NCI-H2029 treated with DMSO at 0.1 percent for 48 hours (cell line): ENCODE measurements around the gene SNX10.

Source experiments
- DNase-seq: peaks from one replicate; lab custom pipeline; 2025; lab: John Stamatoyannopoulos, UW

SNX10 gene

DNA sequence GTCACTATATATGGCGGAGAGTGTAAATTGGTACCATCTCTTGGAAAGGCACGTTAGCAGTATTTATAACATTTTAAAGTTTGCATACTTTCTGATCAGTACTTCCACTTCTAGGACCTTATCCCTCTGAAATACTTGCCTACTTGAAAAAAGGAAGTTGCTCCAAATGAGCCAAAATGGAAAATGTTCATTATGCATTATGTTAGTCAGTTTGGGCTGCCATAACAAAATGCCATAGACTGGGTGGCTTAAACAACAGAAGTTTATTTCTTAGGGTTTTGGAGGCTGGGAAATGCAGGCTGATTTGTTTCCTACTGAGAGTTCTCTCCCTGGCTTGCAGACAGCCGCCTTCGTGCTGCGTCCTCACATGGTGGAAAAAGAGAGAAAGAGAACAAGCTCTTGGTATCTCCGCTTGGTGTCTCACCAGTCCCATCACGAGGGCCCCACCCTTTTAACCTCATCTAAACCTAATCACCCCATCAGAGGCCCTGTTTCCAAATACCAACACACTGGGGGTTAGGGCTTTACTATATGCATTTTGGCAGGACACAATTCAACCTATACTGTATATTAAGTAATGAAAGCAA, 6.9 kb downstream of the SNX10 start:
- DNase-seq, result no peak

DNA sequence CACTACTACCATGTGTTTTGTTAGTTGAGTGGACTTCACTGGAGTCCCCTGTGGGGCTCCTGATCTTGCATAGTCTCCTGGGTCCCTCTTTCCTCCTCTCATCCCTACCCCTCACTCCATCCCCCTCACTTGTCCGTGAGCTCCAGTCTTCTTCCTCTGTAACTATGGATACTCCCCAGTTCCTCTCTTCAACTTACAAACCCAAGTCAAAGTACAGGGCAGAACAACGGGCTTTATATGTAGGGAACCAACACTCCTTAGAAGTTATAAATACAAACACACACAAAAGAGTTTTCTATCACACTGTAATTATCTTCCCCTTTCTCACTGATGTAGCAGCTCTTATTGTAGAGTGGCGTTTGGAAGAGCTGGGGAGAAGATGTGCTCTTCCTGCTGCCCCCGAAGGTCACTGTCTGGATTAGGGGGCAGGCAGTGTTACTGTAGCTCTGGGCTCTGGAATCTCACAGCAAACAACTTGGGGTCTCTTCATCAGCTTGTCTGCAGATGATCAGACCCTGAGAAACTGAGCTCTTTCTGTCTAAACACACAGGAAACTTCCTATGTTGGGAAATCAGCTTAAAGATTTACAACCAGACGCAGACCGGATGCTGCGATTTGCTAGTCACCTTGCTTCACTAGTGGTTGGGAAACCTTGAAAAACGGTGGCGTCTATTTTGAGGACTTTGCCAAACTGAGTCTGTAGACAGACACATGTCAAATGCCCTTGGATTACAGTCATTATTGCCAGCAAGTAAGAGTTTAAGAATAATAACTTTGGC, 13.6 kb downstream of the SNX10 start:
- DNase-seq, result no peak

DNA sequence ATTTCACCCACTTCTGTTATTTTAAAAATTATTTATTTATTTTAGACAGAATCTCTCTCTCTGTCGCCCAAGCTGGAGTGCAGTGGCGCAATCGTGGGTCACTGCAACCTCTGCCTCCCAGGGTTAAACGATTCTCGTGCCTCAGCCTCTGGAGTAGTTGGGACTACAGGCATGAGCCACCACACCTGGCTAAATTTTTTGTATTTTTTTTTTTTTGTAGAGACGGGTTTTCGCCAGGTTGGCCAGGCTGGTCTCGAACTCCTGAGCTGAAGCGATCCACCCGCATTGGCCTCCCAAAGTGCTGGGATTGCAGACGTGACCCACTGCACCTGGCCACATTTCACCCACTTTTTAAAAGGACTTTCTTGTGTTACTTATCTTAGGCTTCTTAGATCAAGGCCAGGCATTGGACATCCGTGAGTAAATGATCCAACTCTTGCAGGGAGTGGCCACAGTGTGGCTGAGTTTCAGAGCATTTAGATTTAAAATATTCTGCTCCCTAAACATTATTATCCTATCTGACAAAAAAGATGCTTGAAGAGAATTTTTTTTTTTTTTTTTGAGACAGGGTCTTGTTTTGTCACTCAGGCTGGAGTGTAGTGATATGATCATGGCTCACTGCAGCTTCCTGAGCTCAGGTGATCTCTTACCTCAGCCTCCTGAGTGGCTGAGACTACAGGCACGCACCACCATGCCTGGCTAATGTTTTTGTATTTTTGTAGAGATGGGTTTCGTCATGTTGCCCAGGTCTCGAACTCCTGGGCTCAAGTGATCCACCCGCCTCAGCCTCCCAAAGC, 14.4 kb downstream of the SNX10 start:
- no peak for DNase-seq

DNA sequence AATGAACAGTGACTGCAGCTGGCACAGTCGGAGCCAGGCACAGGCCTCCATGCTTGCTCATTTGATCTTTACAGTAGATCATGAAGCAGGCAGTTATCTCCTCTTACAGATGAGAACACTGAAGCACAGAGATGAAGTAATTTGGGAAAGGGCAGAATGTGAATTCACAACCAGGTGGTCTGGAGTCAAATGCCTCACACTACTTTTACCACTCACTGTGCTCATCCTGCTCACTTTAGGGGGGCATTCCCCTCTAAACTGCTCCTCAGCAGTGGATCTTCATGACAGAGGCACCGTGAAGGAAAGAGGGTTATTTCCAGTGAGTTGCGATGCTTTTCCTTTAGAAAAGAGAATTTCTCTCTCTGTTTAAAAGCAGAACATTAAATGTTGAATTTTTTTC, 15.1 kb downstream of the SNX10 start:
- no peak for DNase-seq

DNA sequence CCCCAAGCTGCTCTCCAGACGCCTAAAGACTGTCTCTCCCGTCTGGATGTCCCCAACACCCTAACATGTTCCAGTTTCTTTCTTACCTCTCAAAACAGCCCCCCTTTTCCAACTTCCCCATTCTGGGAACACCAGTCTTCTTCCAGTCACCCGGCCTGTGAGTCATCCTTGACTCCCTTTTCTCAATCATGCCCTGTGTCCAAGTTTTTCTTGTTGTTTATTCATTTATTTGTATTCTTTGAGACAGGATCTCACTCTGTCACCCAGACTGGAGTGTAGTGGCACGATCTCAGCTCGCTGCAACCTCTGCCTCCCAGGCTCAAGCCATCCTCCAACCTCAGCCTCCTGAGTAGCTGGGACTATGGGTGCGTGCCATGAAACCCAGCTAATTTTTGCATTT, 15.6 kb downstream of the SNX10 start:
- no peak for DNase-seq

DNA sequence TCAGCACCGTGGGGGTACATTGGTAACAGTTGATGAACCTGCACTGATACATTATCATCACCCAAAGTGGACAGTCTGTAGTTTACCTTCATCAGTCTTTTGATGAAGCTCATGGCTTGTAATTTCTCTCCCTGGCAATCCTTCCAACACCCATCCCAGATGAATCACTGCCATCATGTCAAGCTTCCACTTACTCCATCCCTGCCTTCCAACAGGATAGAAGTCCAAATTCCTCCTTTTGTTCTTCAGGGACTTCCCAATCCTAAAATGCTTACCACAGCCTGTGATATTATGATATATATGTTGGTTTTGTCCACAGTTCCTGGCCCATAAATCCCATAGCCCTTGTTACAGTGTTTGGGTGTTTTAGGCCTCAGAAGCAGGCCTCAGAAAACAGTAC, 16.1 kb downstream of the SNX10 start:
- DNase-seq, result no peak

DNA sequence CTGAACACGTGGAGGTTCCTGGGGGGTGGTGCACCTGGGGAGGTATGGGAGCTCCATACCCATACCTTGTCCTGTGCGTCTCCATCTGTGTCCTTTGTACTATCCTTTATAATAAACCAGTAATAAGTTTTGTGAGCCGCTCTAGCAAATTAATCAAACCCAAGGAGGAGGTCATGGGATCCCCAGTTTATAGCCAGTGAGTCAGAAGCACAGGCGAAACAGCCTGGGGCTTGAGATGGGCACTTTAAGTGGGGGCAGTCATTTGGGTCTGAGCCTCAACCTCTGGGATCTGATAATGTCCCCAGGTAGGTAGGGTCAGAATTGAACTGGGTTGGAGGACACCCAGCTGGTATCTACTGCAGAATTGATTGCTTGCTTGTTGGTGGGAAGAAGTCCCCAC, 16.9 kb downstream of the SNX10 start:
- no peak for DNase-seq

DNA sequence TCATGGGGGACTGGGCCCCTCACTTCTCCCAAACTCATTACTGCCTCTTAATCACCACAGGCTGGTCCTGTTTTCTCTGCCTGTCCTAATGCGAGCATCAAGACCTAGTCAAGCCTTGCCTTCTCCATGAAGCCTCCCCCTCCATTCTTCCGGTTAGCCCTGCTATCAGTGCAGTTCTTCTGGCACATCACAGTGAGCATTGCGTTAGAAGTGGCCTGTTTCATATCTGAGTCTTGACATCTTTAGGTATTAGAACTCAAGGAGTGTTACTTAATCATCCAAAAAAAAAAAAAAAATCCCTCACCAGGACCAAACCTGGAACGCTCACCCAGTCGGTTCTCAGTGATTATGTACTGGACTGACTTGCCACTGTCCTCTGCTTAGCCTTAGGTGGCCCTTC, 17.4 kb downstream of the SNX10 start:
- no peak for DNase-seq

DNA sequence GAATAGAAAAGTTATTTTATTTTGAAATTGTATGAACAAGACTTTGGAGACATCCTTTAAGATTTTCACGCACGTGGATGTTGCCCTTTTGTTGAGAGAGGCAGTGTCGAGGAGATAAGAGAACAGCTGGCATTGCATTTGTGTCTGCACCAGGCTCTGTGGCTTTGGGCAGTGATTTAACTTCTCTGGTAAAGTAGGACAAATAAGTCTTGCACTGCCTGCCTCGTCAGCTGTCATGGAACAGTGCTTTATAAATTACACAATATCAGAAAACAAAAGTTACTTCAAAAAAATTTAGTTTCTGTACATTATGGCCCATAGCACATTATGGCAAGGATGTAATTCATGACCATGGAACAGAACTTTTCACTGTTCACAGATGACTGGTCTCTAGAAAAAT, 20.1 kb downstream of the SNX10 start:
- no peak for DNase-seq

DNA sequence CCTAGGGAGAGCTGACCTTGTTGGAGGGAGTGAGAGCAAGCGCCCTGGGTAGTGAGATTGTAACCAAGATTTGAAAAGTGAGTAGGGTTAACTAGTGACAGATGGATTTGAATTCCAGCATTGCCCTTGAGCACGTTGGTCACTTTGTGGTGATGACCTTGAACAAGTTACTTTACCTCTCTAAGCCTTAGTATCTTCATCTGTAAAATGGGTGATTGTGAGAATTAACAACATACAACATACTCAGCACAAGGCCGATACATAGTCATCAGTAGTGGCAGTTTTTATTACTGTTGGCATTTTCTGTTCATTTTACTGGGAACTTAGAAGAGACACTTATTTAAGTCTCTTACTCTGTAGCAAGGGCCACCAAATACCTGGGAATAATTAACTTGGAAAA, 25.5 kb downstream of the SNX10 start:
- no peak for DNase-seq

DNA sequence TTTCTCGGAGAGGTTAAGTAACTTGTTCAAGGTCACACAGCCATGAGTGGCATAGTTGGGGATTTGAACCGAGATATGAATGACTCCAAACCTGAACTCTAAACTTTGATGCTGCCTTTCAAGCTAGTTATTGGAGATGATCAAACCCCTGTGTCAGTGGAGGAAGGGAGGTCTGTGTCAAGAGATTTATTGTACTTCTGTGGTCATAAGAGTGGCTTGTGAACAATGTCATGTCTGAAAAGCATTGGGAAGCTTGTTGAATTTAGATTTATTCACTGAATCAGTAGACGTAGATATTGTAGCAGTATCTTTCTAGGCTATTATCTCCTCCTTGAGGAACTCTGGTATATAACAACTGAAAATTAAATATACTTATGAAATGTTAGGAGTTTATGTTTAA, 27.3 kb downstream of the SNX10 start:
- no peak for DNase-seq

DNA sequence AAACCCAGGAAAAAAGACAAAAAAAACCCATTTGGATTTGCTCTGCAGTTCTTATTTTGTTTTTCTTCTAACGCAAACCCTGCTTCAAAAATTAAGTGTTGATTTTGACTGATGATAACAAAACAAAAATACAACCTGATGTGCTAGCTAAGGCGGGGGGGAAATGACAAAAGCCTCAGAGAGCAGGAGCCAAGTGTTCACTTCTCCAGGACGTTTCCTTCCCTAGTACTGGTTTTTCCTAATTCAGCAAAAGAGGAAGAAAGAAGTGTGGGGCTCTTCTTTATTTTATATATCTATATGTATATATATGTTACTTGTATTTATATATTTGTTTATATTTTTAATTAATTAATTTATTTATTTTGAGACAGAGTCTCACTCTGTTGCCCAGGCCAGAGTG, 28.0 kb downstream of the SNX10 start:
- DNase-seq, result no peak

DNA sequence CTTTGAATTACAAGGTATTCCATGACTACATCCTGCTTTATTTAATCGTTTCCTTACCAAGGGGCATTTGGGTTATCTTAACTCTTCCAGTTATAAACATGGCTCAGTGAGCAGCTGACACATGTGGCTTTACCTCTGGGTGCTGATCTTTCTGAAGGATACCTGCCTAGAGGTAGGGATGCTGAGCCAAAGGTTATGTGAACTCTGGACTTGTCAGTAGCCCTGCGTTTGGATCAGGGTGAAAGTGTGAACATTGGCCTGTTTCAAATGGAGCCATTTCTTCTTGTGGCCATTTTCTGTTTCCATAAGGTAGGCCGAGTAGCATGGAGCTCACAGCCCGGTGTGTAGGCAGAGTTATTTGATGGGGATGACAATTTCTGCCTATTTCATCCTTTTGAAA, 29.2 kb downstream of the SNX10 start:
- DNase-seq, result no peak

DNA sequence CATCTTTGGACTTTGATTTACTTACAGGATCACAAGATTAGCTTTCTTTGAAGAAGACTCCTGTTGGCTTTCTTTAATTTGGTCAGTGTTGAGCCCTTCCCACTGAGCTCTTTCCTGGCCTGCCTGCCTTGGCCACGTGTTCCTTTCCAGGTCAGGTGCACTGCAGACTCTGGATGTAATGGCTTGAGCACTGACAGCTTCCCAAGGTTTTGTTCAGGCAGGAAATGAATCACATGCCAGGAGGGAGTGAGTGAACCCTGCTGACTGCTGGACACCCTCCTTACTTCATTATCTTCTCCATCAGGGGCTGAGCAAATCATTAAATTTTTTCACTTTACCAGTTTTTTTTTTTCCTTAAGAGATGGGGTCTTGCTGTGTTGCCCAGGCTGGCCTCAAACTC, 29.8 kb downstream of the SNX10 start:
- no peak for DNase-seq

DNA sequence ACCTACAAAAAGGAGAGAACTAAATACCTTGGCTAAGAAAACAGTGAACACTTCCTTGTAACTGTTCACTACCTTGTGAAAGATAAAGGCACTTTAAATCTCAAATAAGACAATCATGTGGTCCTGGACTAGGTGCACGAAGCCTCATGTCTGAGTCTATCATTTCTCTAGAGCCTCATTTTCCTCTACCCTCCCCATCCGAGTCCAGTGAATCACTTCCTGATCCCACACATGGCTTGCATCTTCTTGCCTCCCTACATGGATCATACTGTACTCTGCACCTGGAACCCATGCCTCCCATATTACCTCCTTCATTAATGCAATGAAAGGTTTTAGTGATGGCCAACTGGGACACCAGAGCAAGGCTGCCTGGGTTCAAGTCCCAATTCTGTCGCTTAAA, 34.5 kb downstream of the SNX10 start:
- no peak for DNase-seq

DNA sequence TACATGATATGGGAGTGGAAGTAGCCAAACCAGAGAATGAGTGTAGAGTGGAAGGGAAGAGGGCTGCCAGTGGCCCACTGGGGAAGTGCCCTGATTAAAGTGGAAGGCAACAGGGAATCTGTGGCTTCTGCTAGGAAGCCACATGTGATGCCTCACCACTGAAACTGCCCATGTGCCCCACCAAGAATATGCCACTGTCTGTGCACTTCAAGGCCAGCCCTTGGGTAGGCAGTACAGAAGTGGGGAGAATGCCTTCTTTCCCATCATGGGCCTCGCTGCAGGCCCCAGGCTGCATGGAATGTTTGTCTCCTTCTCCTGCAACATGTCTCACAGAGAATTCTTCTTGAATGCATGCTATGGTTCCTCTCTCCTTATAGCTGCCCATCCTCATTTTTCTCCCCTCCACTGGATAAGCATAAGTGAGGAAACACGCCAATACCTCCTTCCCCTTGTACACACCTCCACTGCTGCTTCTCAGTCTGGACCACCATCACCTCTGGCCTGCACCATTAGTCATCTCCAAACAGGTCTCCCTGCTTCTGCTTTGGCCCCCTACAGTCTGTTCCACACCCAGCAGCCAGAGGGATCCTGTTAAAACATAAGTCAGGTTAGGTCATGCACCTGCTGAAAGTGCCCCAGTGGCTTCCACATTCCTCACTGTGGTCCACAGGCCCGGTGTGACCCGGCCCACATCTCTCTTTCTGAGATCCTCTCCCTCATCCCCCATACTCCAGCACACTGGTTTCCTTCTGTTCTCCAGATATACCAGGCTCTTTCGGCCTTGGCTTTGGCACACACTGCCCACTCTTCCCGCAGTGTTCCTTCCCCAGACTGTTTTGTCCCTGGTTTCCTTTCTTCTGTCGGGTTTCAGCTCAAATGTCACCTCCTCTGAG, 37.1 kb downstream of the SNX10 start:
- no peak for DNase-seq

DNA sequence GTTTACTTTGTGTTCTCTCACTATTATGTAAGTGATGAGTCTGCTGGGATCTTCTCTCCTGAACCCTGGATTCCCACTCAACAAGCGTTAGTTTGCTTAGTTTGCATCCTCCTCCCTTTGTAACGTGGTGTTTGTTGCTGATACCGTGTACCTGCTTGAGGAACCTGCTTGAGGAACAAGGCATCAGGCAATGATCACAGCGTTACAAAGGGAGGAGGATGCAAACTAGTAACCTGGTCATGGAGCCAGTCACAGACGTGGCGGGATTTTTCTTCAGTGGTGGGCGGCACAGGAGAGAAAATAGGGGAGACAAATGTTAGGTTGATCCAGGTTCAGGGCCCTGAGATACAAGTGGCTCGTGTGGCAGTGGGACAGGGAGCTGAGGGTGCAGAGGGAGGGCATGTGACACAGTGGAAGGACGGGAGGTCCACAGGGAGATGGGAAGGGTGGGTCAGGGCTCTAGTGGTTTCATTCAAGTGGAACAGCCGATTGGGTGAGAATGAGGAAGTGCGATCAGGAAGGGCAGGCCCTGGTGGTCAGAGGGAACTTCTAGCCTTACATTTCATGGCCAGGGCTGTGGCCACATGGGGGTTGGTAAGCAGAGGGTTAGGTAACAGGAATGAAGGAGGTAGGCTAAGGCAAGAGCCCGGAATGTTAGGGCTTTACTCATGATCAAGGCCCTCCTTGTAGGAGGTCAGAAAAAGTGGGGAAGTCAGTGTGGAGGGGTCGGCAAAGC, 38.0 kb downstream of the SNX10 start:
- DNase-seq, result no peak

DNA sequence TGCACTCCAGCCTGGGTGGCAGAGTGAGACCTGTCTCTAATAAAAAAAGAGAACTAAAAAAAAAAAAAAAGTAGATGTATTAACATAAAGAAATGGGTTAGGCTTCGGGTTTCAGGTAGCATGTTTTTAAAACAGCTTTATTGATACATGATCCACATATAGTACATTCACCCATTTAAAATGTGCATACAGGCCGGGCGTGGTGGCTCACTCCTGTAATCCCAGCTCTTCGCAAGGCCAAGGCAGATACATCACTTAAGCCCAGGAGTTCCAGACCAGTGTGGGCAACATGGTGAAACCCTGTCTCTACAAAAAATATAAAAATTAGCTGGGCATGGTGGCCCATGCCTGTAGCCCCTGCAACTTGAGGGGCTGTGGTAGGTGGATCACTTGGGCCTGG, 39.5 kb downstream of the SNX10 start:
- DNase-seq, result no peak

DNA sequence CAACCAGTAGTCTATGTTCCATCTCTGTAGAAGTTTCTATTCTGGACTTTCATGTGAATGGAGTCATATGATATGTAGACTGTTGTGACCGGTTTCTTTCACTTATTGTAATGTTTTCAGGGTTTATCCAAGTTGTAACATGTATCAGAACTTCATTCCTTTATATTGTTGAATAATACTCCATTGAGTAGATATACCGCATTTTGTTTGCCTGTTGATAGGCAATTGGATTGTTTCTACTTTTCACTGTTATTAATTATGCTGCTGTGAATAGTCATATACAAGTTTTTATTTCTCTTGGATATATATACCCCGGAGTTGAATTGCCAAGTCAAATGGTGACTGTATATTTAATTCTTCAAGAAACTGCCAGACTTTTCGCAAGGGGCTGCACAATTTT, 40.1 kb downstream of the SNX10 start:
- DNase-seq, result no peak

DNA sequence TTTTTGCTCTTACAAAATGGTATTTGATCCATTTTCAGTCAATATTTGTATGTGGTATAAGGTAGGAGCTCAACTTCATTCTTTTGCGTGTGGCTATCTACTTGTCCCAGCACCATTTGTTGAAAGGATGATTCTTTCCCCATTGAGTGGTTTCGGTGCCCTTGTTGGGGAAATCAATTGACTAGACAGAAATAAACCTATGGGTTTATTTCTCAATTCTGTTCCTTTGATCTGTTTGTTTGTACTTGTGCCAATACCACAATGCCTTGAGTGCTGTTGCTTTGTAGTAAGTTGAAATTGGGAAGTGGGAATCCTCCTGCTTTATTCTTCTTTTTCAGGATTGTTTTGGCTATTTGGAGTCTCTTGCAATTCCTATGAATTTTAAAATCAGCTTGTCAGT, 41.0 kb downstream of the SNX10 start:
- DNase-seq, result no peak

DNA sequence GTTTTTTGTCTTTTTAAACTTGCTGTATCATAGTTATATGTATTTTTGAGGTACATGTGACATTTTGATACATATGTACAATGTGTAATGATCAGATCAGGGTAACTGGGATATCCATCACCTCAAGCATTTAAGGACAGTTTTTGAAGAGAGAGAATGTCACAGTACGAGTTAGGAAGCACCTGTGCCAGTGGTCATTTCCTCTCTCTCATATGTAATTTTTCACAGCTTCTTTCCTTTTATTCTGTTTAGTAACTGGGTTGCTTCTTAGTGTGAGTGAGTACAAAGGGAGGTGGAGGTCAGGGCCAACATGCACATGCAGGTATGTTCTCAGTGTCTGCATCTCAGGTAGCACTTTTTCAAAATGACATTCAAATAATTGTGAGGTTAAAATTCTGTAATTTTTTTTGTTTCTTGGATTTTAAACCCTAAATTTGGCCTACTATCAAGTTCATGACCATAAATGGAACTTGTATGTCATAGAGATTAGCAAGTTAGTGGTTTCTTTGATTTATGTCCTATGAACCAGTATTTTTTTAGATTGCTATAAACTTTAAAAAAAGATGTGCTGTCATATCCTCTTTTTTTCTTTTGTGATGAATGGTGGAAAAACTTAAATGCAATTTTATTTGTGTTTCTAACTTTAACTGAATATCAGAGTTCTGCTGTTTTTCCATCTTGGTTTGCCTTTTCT, 42.7 kb downstream of the SNX10 start:
- no peak for DNase-seq
